NOMO-1 (cell line): Measurements from ENCODE around the gene RPS6KB2.
"Not testable (repeated sequence)": the region's sequence is repeated elsewhere in the genome, so short reads cannot be mapped to it uniquely, and the experiment has no call there.

Experiments used
- DNase-seq, 2 experiments: peaks; one replicate each; lab custom pipeline; 2025; ENCODE audit not compliant: unreplicated experiment in 2 of 2; lab: John Stamatoyannopoulos, UW

RPS6KB2 gene

GRCh38 chr11:67427364-67427859, 882 bp upstream of the RPS6KB2 start:
- not testable (repeated sequence) for DNase-seq

GRCh38 chr11:67429038-67429668, 859 bp downstream of the RPS6KB2 start:
- DNase-seq, result no peak

- no peak for DNase-seq
Observed at GRCh38 chr11:67429722-67430121, 1.4 kb downstream of the RPS6KB2 start.

GRCh38 chr11:67431346-67432249, 3.3 kb downstream of the RPS6KB2 start:
- DNase-seq, result no peak

GRCh38 chr11:67432655-67433349, 4.5 kb downstream of the RPS6KB2 start:
- DNase-seq, result no peak

- no peak for DNase-seq
Observed at GRCh38 chr11:67433536-67434394, 5.5 kb downstream of the RPS6KB2 start.

GRCh38 chr11:67434395-67434881, 6.1 kb downstream of the RPS6KB2 start:
- DNase-seq, result no peak

GRCh38 chr11:67435031-67435726, 6.9 kb downstream of the RPS6KB2 start:
- DNase-seq, result no peak

GRCh38 chr11:67435727-67436458, 7.6 kb downstream of the RPS6KB2 start:
- DNase-seq, result no peak

- DNase-seq, result no peak
Observed at GRCh38 chr11:67436459-67437081, 8.3 kb downstream of the RPS6KB2 start.

- DNase-seq, result no peak
Observed at GRCh38 chr11:67437082-67437808, 9.0 kb downstream of the RPS6KB2 start, which contains the start of gene PTPRCAP. TSS of gene PTPRCAP (minus strand) at chr11:67437682. CDS start at chr11:67437619, 63 bp downstream.

GRCh38 chr11:67437809-67438157, 9.5 kb downstream of the RPS6KB2 start:
- no peak for DNase-seq

GRCh38 chr11:67438158-67438902, 10.0 kb downstream of the RPS6KB2 start:
- DNase-seq, result no peak

GRCh38 chr11:67439321-67440228, 11.3 kb downstream of the RPS6KB2 start:
- no peak for DNase-seq

GRCh38 chr11:67440229-67441097, 12.2 kb downstream of the RPS6KB2 start:
- DNase-seq, result no peak
